KBM-7 (cell line): ENCODE measurements around the gene NR4A3.

Source experiments
- DNase-seq: peaks from one replicate; pipeline ENCODE4 v3.0.0-alpha.2; 2015
- in situ Hi-C: fragments of 300-500 bp; cut with MboI; formaldehyde crosslinking; loops from 2 replicates; pipeline ENCODE4 v1.14.3; 2020; ENCODE audit warnings: low sequenced_read_pairs, low pct_unique_long_range_greater_than_20kb, mixed read lengths

NR4A3 gene

DNA sequence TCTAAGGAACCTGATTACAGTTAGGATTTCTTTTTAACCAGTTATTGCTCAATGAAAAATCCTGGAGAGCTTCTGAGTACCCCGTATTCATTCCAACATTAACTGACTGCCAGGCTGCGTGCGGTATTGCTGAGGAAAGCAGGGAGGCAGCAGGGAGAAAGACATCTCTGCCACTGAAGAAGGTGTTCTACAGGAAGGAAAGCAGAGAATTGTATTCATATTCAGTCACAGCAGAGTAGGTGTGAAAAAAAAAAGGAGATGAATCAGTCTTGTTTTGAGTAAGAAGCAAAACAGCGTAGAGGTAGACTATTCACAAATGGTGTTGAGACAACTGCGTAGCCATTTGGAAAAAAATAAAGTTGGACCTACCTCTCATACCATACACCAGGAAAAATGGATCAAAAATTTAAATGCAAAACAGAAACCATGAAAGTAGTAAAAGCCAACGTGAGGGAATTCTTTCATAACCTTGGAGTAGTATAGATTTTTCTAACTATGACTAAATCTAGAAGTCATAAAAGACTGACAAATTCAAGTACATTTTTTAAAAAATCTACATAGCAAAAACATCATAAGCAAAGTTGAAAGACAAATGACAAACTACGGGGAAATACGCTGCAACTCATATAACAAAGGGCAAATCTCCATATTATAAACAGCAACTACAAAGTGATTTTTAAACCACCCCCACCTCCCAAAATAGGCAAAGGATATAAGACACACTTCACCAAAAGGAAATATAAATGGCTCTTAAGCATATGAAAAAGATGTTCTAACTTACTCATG is 9.9 kb upstream of the NR4A3 start:
- in situ Hi-C loops: no loop called here

DNA sequence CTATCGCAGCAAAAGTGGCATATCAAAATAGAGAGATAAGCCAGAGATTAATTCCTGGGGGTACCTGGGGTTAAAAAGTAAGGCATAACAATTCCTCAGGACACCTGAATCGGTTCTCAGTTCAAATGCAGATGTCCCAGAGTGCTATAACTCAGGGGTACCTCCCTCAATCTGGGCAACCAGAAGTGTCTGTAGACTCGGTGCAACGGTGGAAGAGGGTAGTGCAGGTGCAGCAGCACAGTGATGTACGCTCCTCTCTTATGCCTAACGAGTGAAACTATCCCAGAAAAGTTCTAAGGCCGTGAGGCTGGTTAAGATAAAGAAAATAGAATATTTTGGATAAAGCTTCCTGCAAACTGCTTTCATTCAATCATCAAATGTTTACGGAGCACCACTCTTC is 7.9 kb upstream of the NR4A3 start:
- in situ Hi-C loops: no loop called here
- DNase-seq: no peak

More for the DNA sequence above, 9.9 kb upstream of the NR4A3 start:
- DNase-seq: no peak

DNA sequence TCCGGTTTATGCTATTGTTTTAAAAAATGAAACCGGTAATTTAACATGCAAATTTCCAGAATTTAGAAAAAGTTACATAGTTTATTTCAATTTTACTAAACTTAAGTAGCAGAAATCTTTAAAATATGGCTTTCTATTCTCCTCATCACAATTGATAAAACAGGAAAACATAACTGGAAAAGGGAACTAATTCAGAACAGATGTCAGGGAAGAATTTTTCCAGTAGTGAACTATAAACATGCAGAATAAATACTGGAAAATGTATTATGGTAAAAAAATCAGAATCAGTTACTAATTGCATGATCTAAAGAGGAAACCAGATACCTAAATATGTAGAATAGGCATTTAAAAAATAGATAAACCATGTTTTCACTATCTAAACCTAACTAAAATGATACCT is 7.3 kb upstream of the NR4A3 start:
- DNase-seq: no peak
- in situ Hi-C loops: no loop called here

DNA sequence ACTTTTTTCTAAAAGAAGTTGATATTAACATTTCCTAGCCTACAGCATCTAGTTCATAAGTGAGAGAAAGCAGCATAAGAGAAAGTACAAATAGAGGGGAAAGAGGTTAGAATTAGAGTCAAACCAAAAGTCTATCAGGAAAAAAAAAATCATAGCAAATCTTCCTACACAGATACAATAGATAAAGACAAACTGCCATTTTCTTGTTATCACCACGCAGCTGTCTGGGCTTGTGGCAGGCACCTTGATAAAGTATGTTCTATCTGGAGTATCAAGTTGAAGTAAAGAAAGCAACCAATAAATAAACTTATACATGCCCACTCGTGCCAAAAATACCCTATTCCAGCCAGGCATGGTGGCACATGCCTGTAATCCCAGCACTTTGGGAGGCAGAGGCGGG is 5.3 kb upstream of the NR4A3 start:
- in situ Hi-C loops: no loop called here
- DNase-seq: no peak

DNA sequence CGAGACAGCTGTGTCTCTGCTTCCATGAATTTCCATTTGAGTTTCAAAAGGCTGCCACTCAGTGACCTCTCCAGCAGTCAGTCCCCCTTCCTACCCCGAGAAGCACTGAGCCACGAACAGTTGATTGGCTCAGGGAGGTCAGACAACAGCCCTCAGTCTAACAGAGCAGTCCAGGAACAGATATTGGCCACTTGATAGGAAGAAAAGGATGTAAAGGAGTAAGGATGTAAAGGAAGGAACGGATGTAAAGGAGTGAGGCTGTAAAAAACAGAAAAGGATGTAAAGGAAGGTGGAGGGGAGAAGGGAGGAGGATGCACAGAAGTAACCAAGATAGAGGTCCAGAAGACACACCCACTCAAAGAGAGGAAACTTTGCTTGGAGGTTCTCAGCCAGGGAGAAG is 3.2 kb upstream of the NR4A3 start:
- in situ Hi-C loops: no loop called here

DNA sequence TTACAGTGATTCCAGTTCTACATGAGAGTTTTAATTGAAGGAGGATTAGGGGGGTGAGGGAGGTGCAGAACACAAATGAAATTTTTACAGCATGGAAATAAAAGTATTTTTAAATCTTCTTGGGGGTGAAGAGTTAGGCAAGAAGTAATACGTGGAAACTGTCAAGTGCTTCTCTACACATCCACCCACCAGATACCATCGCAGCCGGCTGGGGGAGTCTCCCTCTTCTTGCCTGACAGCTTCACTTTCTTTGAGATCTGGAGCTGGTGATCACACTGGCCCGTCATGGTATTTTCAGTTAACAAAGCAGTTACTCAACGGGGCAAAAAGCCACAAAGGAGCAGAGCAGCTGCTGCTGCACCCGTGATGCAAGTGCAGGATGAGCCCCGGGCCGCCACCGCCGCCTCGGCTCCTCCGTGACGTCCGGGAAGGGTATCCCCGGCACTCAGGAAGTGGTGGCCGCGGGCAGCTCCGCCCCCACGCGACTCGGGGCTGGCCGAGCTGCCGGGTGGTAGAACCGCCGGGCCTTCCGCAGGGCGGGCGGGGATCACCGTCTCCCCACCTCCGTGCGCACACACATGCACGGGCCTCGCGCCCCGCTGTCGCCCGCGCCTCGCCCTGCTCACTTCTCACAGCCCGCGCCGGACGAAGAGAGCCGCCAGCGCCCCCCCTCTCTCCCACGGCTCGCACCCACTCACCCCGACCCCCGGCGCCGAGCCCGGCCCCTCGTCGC is 2.4 kb upstream of the NR4A3 start:
- DNase-seq: peak; percentile 87
- in situ Hi-C loops: no loop called here

More for the DNA sequence above, 3.2 kb upstream of the NR4A3 start:
- DNase-seq: no peak

DNA sequence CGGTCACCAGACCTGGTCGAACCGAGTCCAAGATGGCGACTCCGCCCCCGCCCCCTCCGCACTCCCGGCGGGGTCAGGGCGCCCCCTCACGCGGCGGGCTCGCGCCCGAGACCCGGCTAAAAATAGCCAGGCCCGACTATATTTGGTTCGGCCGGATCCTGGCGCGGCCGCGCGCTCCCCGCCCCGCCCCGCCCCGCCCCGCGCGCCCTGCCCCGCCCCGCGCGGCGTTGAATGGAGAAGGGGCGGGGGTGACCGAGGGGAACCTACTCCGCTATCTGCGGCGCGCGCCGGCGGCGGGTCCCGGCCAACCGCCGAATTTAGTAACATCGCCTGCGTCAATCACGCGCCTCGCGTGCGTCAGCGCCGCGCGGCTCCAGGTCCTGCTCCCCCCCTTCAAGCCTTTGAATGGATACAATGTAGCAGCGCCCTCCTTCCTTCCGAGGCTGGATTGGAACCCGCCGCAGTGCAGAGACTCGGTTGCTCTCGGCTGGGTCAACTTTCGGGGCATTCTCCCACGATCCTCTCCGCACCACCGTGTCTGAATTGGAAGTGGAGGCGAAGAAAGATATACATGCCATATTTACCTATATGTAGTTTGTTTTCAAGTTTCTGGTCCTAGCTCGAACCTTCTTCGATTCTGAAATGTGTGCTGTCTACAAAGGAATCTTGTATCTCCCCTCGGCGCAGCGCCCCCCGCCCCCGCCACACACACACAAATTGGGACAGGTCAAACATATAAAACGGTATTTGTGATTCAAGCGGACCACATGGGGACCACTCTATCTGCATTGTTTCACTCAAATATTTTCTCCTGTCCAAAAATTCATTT is 1.6 kb upstream of the NR4A3 start:
- in situ Hi-C loops: no loop called here

DNA sequence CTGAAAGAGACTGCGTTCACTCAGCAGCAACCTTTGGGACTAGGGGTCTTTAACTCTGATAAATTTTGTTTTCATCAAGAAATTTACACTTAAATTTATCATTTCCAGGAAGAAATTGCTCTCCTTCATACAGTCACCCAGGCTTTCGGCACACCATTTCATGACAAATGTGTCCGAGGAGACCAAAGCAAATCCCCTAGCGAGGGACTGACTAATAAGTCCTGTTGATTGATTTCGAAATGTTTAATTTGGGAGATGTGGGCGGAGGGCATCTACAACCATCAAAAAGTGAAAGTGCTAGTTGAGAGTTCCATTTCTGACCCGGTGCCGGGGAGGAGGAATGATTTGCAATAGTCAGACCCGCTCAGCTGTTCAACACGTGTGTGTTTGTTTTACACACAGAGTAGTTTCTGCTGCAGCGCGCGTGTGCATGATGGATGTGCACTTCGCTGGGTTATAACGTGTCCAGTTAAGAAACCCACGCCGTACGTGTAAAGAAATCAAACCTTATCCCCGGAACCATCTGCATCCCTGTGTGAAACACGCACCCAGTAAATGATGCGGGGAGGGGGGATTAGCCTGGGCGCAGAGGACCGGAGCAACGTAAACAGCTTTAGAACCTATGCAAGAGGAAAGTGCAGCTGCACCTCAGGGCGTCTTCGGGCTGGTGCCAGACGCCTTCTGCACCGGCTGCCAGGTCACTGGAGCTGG is 845 bp upstream of the NR4A3 start:
- peak; percentile 62 for DNase-seq
- in situ Hi-C loops: no loop called here

More for the DNA sequence above, 1.6 kb upstream of the NR4A3 start:
- DNase-seq: peak; percentile 92

DNA sequence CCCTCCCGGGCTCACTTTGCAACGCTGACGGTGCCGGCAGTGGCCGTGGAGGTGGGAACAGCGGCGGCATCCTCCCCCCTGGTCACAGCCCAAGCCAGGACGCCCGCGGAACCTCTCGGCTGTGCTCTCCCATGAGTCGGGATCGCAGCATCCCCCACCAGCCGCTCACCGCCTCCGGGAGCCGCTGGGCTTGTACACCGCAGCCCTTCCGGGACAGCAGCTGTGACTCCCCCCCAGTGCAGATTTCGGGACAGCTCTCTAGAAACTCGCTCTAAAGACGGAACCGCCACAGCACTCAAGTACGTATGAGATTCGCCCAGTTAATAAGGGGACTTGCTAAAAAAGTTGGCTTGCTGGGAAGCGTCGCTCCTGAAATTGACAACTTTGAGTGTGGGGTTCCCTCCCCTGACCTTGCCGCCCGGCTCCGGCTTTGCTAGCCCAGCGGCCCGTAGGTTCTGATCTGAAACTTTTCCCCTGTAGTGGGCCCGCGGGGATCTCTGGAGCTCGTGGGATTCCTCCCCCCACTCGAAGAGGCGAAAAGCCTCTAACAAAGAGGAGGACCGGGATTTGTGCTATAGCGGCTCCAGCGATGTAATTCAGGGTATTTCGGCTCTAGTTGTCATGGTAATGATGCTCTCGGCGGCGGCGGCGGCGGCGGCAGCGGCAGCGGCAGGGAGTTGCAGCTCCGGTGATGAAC is 572 bp downstream of the NR4A3 start:
- DNase-seq: no peak
- in situ Hi-C loops: no loop called here

DNA sequence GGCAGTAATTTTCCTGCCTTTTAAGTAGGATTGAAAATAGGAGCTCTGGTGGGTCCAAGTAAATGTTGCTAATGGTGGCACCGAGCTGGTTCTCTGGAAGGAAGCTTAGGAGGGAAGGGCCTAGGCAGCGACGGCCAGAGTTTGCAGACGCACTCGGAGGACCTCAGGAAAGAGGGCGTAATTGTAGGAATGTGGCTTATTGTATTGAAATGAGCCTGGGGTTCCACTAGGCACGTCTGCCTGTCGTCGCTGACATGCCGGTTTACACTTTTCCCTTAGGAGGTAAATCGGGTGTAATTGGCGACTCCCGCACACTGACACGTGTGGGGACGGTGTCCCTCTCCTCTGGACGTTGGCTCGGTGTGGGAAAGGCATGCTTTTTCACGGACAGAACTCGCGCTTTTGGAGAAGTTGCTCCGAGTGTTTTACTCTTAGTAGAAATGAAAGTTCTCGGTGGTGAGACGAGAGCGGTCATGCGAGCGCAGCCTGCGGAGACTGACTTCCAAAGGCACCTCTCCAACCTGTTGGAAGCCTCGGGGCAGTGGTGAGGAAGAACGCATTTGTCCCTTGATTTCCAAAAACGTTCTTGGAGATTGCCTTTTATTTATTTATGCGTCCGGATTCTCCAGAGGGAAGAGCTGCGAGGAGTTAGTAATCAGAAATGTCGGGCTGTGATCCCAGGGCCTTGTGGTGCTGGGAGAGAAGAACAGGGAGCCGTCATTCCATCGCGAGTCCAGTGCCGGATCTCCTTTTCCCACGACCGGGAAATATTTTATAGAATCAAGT is 1.3 kb downstream of the NR4A3 start:
- DNase-seq: peak; percentile 65

DNA sequence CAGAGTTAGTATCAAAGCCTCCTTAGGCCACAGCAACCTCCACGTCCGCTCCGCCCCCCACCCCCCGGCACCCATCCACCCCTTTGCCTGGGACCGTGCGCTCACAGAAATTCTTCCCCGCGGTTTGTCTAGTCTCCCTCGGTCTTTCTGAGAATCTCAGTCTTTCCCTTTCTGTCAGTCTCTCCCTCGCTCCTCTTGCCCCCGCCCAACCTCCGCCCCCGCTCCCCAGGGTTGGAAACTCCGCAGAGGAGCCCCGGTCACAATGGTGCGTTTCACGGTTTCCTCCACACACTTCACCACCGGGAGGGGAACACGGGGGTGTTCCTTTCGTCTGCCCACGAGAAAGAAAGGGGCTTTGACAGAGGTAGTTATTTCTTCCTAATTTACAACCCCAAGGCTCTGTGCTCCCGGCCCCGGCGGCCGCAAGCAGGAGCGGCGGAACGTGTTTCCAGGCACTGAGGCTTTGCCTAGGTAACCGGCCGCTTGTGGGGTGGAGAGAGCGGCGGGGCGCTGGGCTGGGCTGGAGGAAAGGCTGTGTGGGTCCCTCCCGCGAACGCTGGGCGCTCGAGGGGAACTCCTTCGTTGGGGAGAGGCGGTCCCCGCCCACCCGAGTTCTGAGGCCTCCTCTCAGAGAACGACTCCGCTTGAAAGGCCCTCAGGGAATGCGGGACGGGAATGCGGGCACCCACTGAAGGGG is 2.1 kb downstream of the NR4A3 start:
- DNase-seq: peak; percentile 20
- in situ Hi-C loops: no loop called here

More for the DNA sequence above, 1.3 kb downstream of the NR4A3 start:
- in situ Hi-C loops: no loop called here

DNA sequence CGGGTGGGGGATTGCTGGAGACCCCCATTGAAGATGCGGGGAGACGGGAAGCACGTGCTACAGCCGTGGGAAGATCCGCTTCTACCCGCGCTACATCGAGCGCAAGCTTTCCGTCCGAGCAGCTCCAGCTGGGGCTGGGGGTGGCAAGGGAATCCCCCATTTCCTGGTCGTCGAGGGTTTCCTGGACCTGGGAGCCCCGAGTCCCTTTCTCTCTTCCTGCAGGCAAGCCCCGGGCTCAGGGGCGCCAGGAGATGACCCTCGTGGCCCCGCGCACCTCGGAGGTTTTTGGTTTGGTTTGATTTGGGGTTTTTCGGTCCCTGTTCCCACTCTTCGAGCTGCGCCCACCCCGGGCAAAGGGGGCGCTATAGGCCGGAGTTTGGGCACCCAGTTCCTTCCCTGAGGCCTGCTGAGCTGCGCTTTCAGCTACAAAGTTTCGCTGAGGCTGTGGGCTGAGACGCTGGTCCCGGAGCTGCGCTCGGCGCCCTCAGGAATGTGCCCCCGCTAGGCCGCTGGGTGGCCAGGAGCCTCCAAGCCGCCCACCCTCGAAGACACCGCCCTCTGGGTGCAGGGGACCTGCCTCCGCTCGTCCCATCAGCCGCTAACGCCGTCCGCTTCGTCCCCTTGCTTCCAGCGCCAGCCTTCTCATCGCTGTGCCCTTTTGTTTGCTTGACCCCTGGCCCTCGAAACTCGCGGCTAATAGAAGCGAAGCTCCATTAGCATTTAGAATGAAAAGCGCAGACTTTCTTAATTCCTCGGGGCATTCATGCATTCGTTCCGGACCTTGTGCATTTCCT is 2.9 kb downstream of the NR4A3 start:
- peak; percentile 50 for DNase-seq
- in situ Hi-C loops: no loop called here

DNA sequence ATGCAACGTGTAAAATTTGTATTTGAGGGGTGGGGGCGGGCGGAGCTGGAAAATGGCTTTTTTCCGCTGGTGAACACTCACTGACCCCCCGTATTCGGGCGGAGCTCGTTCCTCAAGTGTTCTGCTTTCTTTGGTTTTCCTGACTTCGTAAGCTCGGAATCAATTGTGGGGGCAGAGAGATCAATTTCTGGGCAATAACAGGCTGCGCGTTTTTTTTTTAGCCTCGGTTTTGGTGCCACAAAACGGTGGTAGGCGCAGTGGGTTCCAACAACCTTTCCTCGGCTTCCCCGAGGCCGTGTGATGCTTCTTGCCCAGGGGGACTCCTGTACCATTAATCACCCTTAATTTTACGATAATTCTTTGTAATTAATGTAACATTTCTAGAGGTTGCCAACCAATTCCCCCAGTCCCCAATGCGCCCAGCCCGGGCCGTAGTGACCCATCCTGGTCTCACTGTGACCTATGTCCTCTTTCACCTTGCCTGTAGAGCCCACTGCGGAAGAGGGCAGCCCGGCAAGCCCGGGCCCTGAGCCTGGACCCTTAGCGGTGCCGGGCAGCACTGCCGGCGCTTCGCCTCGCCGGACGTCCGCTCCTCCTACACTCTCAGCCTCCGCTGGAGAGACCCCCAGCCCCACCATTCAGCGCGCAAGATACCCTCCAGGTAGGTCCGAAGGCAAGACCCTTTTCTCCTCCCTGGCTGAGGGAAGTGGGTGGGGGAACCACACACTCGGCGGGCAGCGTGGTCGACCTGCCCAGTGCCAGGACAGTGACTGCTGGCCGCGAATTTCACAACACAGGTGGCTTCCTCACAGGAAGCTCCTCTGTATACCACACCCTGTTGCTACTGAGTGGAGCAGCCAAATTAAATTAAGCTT is 3.7 kb downstream of the NR4A3 start:
- in situ Hi-C loops: no loop called here
- no peak for DNase-seq

DNA sequence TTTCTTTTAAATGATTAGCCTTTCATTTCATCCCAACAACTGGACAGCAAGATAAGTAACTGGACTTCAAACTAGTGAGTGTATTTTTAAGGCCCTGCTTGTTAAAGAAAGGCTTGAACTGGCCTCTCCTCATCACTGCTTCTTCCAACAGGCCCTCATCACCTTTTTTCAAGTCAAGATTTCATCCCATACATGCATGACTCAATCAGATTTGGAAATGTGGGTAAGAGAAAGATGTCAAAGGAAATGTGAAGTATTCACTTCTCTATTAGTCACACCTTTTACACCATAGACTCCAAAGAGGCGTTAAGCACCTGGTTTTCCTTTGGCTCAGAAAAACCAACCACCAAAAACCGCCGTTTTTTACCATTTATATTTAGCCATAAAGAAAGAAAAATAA is 4.9 kb downstream of the NR4A3 start:
- in situ Hi-C loops: no loop called here

DNA sequence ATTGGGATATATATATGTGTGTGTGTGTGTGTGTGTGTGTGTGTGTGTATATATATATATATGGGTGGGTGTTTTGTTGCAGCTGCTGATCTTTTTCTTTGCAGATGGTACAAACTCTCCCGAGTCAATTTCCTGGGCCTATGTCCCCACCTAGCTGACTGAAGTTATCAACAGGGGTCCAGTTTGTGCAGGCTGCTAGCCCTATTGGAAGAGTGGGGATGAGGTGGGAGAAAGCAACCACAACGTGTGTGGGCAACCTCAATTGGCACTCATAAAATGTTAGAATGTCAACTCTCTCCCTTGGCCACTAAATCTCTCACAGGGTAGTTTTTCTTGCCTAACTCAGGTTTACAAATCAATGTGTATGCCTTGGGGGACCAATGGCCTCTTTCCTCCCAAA is 5.6 kb downstream of the NR4A3 start:
- no peak for DNase-seq
- in situ Hi-C loops: no loop called here

More for the DNA sequence above, 4.9 kb downstream of the NR4A3 start:
- DNase-seq: no peak

DNA sequence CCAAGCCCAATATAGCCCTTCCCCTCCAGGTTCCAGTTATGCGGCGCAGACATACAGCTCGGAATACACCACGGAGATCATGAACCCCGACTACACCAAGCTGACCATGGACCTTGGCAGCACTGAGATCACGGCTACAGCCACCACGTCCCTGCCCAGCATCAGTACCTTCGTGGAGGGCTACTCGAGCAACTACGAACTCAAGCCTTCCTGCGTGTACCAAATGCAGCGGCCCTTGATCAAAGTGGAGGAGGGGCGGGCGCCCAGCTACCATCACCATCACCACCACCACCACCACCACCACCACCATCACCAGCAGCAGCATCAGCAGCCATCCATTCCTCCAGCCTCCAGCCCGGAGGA is 6.3 kb downstream of the NR4A3 start:
- in situ Hi-C loops: no loop called here
- DNase-seq: no peak
